K562 (cell line): ENCODE measurements around the gene EEF1AKMT4. TPM values are rescaled to one million over a fixed set of nuclear protein-coding genes. Genes with fewer than 3 reads are reported as not detected.
A peak's percentile ranks its signal among the peaks of the same experiment; 100 is the strongest.

Source experiments
- ATAC-seq: fragments of 200-7000 bp; cut with Tn5 transposase; 3 replicates; pipeline ENCODE4 v1.9.1; 2020; ENCODE audit warnings: moderate library complexity
- BruUV-seq: library from RNA; stranded (reverse); fragments of 400-500 nt; replicated peaks from 2 replicates; lab custom pipeline; 2021; lab: Mats Ljungman, UMichigan
- CTCF ChIA-PET: fragments of 300-600 bp; formaldehyde crosslinking; extraction: SDS; loops from one replicate; lab custom pipeline; 2021; ENCODE audit warnings: low intra/inter-chr PET ratio; lab: Yijun Ruan, JAX
- POLR2A ChIA-PET: fragments of 300-600, 350-650 bp; sonication (Branson Sonifier 250); formaldehyde crosslinking; extraction: SDS; loops from one replicate; lab custom pipeline; 2021; ENCODE audit warnings: antibody characterized with exemption, inconsistent platforms; lab: Yijun Ruan, JAX
- DNase-seq, 4 experiments: peaks; one replicate each; pipeline versions ENCODE4 v3.0.0 to v3.0.0-alpha.2; 2011 to 2018; ENCODE audit warnings: low spot score in 3 of 4, mixed read lengths in 3 of 4; ENCODE audit errors: extremely low read depth in 1 of 4
- FAIRE-seq: peaks from 2 replicates; lab custom pipeline; 2011; peaks lifted over from hg19 to GRCh38; lab: Jason Lieb, UNC
- H2AFZ ChIP-seq: 2 replicates; pipeline ENCODE4 v1.6.0; 2011; ENCODE audit warnings: low read depth, low read length, control low read depth, inconsistent platforms
- H3K27ac ChIP-seq: fragments of 200-600 bp; 3 replicates; pipeline ENCODE4 v1.8.0; 2011; ENCODE audit warnings: low read depth, mild to moderate bottlenecking, control low read depth, inconsistent platforms, low read length, moderate library complexity, mixed read lengths; ENCODE audit errors: extremely low read depth
- H3K27me3 ChIP-seq, 2 experiments: fragments of 300-600 bp in 1 of 2; 2 replicates in 1 of 2; 3 replicates in 1 of 2; pipeline versions ENCODE4 v1.6.0 to v1.8.0; 2011; ENCODE audit warnings: inconsistent platforms in 2 of 2, low read length in 2 of 2, mild to moderate bottlenecking in 1 of 2, mixed read lengths in 1 of 2, moderate library complexity in 1 of 2; ENCODE audit not compliant: control insufficient read depth in 2 of 2, insufficient read depth in 2 of 2
- H3K36me3 ChIP-seq: fragments of 300-600 bp; 3 replicates; pipeline ENCODE4 v1.8.0; 2011; ENCODE audit warnings: mild to moderate bottlenecking, low read length, inconsistent platforms; ENCODE audit not compliant: control insufficient read depth, insufficient read depth
- H3K4me1 ChIP-seq, 2 experiments: fragments of 200-600 bp in 1 of 2; replicated peaks in 1 of 2; 2 replicates in 1 of 2; 3 replicates in 1 of 2; pipeline versions ENCODE4 v1.5.1 to v1.8.0; 2011; ENCODE audit warnings: inconsistent platforms in 2 of 2, low read length in 2 of 2, mild to moderate bottlenecking in 1 of 2, mixed read lengths in 1 of 2, moderate library complexity in 1 of 2; ENCODE audit not compliant: control insufficient read depth in 2 of 2, insufficient read depth in 2 of 2
- H3K4me2 ChIP-seq: 2 replicates; pipeline ENCODE4 v1.6.1; 2011; ENCODE audit warnings: low read length, control low read depth, inconsistent platforms, mixed read lengths; ENCODE audit not compliant: insufficient read depth
- H3K4me3 ChIP-seq: fragments of 200-600 bp; sonication (generic), shearing (Covaris generic); 2 replicates; pipeline ENCODE4 v1.5.1; 2016; ENCODE audit warnings: control low read depth, inconsistent platforms
- H3K79me2 ChIP-seq: fragments of 200-600 bp; 3 replicates; pipeline ENCODE4 v1.8.0; 2011; ENCODE audit warnings: low read length, inconsistent platforms; ENCODE audit not compliant: control insufficient read depth, insufficient read depth
- H3K9ac ChIP-seq, 2 experiments: 2 replicates each; pipeline versions ENCODE4 v1.6.0 to v1.6.1; 2011; ENCODE audit warnings: low read depth in 2 of 2, low read length in 2 of 2, control low read depth in 1 of 2, inconsistent platforms in 1 of 2, mild to moderate bottlenecking in 1 of 2, mixed read lengths in 1 of 2; ENCODE audit not compliant: insufficient read depth in 1 of 2
- H3K9me1 ChIP-seq: one replicate; pipeline ENCODE4 v1.6.0; 2011; ENCODE audit warnings: inconsistent platforms, mild to moderate bottlenecking, low read length, moderate library complexity; ENCODE audit not compliant: control insufficient read depth, insufficient read depth
- H3K9me3 ChIP-seq: replicated peaks from 2 replicates; pipeline ENCODE4 v1.5.1; 2011; ENCODE audit warnings: low read depth, low read length, inconsistent platforms; ENCODE audit not compliant: control insufficient read depth, insufficient read depth
- H4K20me1 ChIP-seq: replicated peaks from 2 replicates; pipeline ENCODE4 v1.6.1; 2011; ENCODE audit warnings: low read length, inconsistent platforms, mixed read lengths; ENCODE audit not compliant: control insufficient read depth, insufficient read depth
- CTBP1 ChIP-seq: fragments of 450-650 bp; IDR thresholded peaks from 2 replicates; pipeline ENCODE4 v1.6.1; 2016; ENCODE audit warnings: borderline replicate concordance
- MIER1 ChIP-seq: fragments of 450-650 bp; IDR thresholded peaks from 2 replicates; pipeline ENCODE4 v1.6.1; 2016; ENCODE audit warnings: antibody characterized with exemption, mild to moderate bottlenecking, low read depth
- MYC ChIP-seq, 2 experiments: fragments of 250-450 bp in 1 of 2; sonication (Bioruptor Pico) in 1 of 2; IDR thresholded peaks; 2 replicates each; pipeline versions ENCODE4 v1.5.1 to v1.6.1; 2012 to 2021; ENCODE audit warnings: low read depth in 2 of 2, borderline replicate concordance in 1 of 2, improper control_type of control experiment in 1 of 2, low read length in 1 of 2, mild to moderate bottlenecking in 1 of 2, moderate library complexity in 1 of 2
- PHF20 ChIP-seq: fragments of 450-650 bp; IDR thresholded peaks from 2 replicates; pipeline ENCODE4 v1.6.1; 2018; ENCODE audit not compliant: partially characterized antibody
- SIN3A ChIP-seq, 2 experiments: fragments of 150-350 bp in 1 of 2; IDR thresholded peaks; 2 replicates each; pipeline ENCODE4 v1.6.1; 2011 to 2016; ENCODE audit warnings: borderline replicate concordance in 2 of 2, low read depth in 2 of 2, low read length in 2 of 2, mild to moderate bottlenecking in 2 of 2, moderate library complexity in 2 of 2; ENCODE audit not compliant: control insufficient read depth in 1 of 2
- SIX5 ChIP-seq, 2 experiments: IDR thresholded peaks; 2 replicates each; pipeline ENCODE4 v1.6.1; 2011; ENCODE audit warnings: low read length in 2 of 2, borderline replicate concordance in 1 of 2, low read depth in 1 of 2, mild to moderate bottlenecking in 1 of 2, moderate library complexity in 1 of 2; ENCODE audit not compliant: insufficient read depth in 1 of 2
- SMARCE1 ChIP-seq: fragments of 450-650 bp; IDR thresholded peaks from 2 replicates; pipeline ENCODE4 v1.7.1; 2016; ENCODE audit warnings: mild to moderate bottlenecking
- ZNF76 ChIP-seq: fragments of 250-450 bp; sonication (Bioruptor Pico); IDR thresholded peaks from 2 replicates; pipeline ENCODE4 v1.4.0; 2020; ENCODE audit warnings: mild to moderate bottlenecking, moderate library complexity, borderline replicate concordance
- WGBS: fragments of 100-300 bp; shearing (Covaris generic); methylation state at CpG from one replicate; pipeline ENCODE4 v1.1.6; 2016; ENCODE audit warnings: low coverage, mixed read lengths; ENCODE audit not compliant: insufficient coverage; ENCODE audit errors: missing lambda C conversion rate; 5-methylcytosine and 5-hydroxymethylcytosine counted together
- in situ Hi-C: fragments of 300-500 bp; cut with MboI; formaldehyde crosslinking; loops from 4 replicates; pipeline ENCODE4 v1.15.0; 2018; ENCODE audit warnings: inconsistent platforms, mixed read lengths
- intact Hi-C: fragments of 100-400 bp; cut with micrococcal nuclease; formaldehyde crosslinking; loops from 2 replicates; pipeline ENCODE4 v1.14.2; 2022
- polyA plus RNA-seq, 8 experiments: library from polyadenylated mRNA; depleted of rRNA in 4 of 8; stranded (reverse) in 5 of 8; unstranded in 3 of 8; fragments of >200 nt; fragmentation: Nextera tagmentation in 2 of 8; fragmentation: Illumina TruSeq in 1 of 8; extraction: Ambion mirVana in 2 of 8; extraction: Trizol in 1 of 8; gene quantifications; 2 replicates each; pipeline versions ENCODE4 v1.2.1 to v1.2.3, GENCODE V29; 2011 to 2014; ENCODE audit warnings: inconsistent platforms in 1 of 8, missing spikeins in 1 of 8
- total RNA-seq, 7 experiments: library from RNA; depleted of rRNA in 6 of 7; stranded (reverse); fragments of >200 nt in 6 of 7; fragmentation: Illumina TruSeq in 2 of 7; extraction: Trizol in 2 of 7; gene quantifications; 2 replicates each; pipeline versions ENCODE4 v1.2.1 to v1.2.3, GENCODE V29; 2011 to 2021; ENCODE audit warnings: low replicate concordance in 1 of 7
- TF ChIP-seq, protein P1 (sequence below): sonication (generic); formaldehyde crosslinking; IDR thresholded peaks from 2 replicates; pipeline ENCODE4 v1.8.0; 2022; ENCODE audit warnings: mild to moderate bottlenecking, missing genetic modification reagents
- TF ChIP-seq, protein P2 (sequence below): fragments of 450-650 bp; IDR thresholded peaks from 2 replicates; pipeline ENCODE4 v1.6.1; 2016; ENCODE audit warnings: borderline replicate concordance
- TF ChIP-seq, protein P3 (sequence below), 2 experiments: fragments of 450-650 bp in 1 of 2; sonication (generic) in 1 of 2; formaldehyde crosslinking in 1 of 2; IDR thresholded peaks in 1 of 2; conservative IDR thresholded peaks in 1 of 2; 2 replicates each; pipeline versions ENCODE4 v1.6.1 to v1.8.1; 2016 to 2023; ENCODE audit warnings: mild to moderate bottlenecking in 2 of 2, moderate library complexity in 2 of 2, inconsistent platforms in 1 of 2, missing genetic modification reagents in 1 of 2
- TF ChIP-seq, protein P4 (sequence below): sonication (generic); formaldehyde crosslinking; IDR thresholded peaks from 2 replicates; pipeline ENCODE4 v1.8.0; 2022; ENCODE audit warnings: mild to moderate bottlenecking, low read depth, missing genetic modification reagents

Gene EEF1AKMT4
- total and polyA plus RNA-seq, 9 of the 15 experiments (the other 6 are each of a cell fraction or from before 2014, with no cell fraction given) = 10.3 to 49.4 (median 18.9) TPM

DNA sequence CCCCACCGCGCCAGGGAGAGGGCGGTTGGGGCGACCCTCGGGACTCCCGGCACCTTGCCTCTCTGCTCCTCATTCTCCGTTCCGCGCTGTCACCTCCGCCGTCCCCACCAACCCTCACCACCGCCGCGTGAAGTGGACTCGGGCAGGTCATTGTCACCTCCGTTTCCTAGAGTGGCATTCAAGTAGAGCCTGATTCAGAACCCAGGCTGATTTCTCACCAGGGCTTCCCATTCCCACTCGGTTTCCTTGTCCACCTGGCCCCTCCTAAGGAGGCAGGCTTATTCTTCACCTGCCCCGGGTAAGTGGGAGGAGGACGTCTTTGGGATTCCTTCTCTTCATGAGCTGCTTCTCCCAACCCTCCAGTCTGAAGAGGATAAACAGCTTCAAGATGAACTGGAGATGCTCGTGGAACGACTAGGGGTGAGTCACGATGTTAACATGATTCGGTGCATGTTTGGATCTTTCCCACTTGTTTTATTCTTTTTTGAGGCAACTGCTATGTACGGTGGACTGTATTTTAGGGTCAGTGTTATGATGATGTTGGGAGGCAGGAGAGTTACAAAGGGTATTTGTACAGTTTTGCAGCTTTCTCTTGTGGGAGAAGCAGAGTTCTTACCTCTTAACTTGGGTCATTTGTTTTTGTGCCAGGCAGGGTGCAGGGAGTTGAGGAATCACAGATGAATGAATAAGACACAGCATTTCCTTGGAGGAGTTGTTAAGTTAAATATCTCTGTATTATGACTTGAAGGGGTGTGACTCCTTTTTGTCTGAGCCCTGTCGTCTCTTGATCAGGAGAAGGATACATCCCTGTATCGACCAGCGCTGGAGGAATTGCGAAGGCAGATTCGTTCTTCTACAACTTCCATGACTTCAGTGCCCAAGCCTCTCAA is 50.3 kb downstream of the EEF1AKMT4 start:
- Histone ChIP-seq H3K4me1 (peaks cover 7 to 9% of the 10 kb centered on the region in 2 experiments; a peak in 4 of 5 replicates), H3K9ac (peak overlapping the region; percentile 87 to 98), H3K9me1 (no peaks in the 10 kb centered on the region), H3K27ac (peak overlapping the region; percentile 74), H3K4me2 (peak overlapping the region; percentile 94), H3K36me3 (peaks cover 49% of the 10 kb centered on the region), H2AFZ (peak overlapping the region; percentile 66), H4K20me1 (no peaks in the 10 kb centered on the region; the same call in 1 of the 2 replicates), H3K79me2 (peaks cover 30% of the 10 kb centered on the region), H3K4me3 (peak overlapping the region; percentile 84), H3K27me3 (no peaks in the 10 kb centered on the region), H3K9me3 (no peaks in the 10 kb centered on the region)
- in situ Hi-C loops (no loop called here), intact Hi-C loops (loop anchor here (2.0 to 5.0 kb wide), 3 partner anchors 15 to 127 kb away; partner anchors contain the start of genes ALG3, AP2M1, EEF1AKMT4 and EIF4G1)
- POLR2A ChIA-PET = interaction anchor here (0.6 to 1.4 kb wide), 4 partner anchors 9 to 66 kb away, joined by 3 to 8 read pairs (median 4); no protein-coding TSS in a partner anchor
- peak in 1 of 4 experiments; percentile 41 for DNase-seq
- no TSS peak for BruUV-seq
- peak; percentile 5 for ATAC-seq
- peak; percentile 54 for FAIRE-seq
- 6% methylated on average over 29 of the region's 29 CpGs for WGBS
- CTCF ChIA-PET = no interaction called here
- TF ChIP-seq, protein P1, sequence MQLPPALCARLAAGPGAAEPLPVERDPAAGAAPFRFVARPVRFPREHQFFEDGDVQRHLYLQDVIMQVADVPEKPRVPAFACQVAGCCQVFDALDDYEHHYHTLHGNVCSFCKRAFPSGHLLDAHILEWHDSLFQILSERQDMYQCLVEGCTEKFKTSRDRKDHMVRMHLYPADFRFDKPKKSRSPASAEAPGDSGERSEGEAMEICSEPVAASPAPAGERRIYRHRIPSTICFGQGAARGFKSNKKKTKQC = 0 out of 2 replicates have a peak, but pooled peaks have one; percentile 46
- TF ChIP-seq MYC (IDR thresholded peaks at IDR 0.05; ENCODE audit: low read depth, low read length) = no peak
- peak; percentile 27; the same call in 1 of the 2 replicates for TF ChIP-seq MYC (CRISPR knock-in tag; IDR thresholded peaks at IDR 0.05; ENCODE audit: borderline replicate concordance, low read depth)
- TF ChIP-seq, protein P2, sequence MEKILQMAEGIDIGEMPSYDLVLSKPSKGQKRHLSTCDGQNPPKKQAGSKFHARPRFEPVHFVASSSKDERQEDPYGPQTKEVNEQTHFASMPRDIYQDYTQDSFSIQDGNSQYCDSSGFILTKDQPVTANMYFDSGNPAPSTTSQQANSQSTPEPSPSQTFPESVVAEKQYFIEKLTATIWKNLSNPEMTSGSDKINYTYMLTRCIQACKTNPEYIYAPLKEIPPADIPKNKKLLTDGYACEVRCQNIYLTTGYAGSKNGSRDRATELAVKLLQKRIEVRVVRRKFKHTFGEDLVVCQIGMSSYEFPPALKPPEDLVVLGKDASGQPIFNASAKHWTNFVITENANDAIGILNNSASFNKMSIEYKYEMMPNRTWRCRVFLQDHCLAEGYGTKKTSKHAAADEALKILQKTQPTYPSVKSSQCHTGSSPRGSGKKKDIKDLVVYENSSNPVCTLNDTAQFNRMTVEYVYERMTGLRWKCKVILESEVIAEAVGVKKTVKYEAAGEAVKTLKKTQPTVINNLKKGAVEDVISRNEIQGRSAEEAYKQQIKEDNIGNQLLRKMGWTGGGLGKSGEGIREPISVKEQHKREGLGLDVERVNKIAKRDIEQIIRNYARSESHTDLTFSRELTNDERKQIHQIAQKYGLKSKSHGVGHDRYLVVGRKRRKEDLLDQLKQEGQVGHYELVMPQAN = peak; percentile 76
- 0 out of 2 replicates have a peak, but pooled peaks have one; percentile 5 for TF ChIP-seq CTBP1
- TF ChIP-seq, protein P3, sequence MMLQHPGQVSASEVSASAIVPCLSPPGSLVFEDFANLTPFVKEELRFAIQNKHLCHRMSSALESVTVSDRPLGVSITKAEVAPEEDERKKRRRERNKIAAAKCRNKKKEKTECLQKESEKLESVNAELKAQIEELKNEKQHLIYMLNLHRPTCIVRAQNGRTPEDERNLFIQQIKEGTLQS (IDR thresholded peaks at IDR 0.05) = peak; percentile 45; the same call in 1 of the 2 replicates
- TF ChIP-seq, protein P3 (CRISPR knock-in tag; conservative IDR thresholded peaks at IDR 0.05) = no peak
- peak; percentile 6 for TF ChIP-seq PHF20
- no peak for TF ChIP-seq SMARCE1
- peak in 1 of 2 experiments; percentile 35; a peak in 1 of 4 replicates for TF ChIP-seq SIN3A (IDR thresholded peaks at IDR 0.05; ENCODE audit: borderline replicate concordance in 2 of 2, control insufficient read depth in 1 of 2, low read depth in 2 of 2, low read length in 2 of 2)
- TF ChIP-seq MIER1 = 0 out of 2 replicates have a peak, but pooled peaks have one; percentile 37
- TF ChIP-seq ZNF76 (CRISPR knock-in tag) = 0 out of 2 replicates have a peak, but pooled peaks have one; percentile 1
- TF ChIP-seq, protein P4, sequence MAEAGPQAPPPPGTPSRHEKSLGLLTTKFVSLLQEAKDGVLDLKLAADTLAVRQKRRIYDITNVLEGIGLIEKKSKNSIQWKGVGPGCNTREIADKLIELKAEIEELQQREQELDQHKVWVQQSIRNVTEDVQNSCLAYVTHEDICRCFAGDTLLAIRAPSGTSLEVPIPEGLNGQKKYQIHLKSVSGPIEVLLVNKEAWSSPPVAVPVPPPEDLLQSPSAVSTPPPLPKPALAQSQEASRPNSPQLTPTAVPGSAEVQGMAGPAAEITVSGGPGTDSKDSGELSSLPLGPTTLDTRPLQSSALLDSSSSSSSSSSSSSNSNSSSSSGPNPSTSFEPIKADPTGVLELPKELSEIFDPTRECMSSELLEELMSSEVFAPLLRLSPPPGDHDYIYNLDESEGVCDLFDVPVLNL (CRISPR knock-in tag) = 0 out of 2 replicates have a peak, but pooled peaks have one; percentile 38
- no peak for TF ChIP-seq SIX5 (IDR thresholded peaks at IDR 0.05; ENCODE audit: borderline replicate concordance in 1 of 2, insufficient read depth in 1 of 2, low read depth in 1 of 2, low read length in 2 of 2)
